ENCODE data around the gene SKI.

Gene SKI

DNA sequence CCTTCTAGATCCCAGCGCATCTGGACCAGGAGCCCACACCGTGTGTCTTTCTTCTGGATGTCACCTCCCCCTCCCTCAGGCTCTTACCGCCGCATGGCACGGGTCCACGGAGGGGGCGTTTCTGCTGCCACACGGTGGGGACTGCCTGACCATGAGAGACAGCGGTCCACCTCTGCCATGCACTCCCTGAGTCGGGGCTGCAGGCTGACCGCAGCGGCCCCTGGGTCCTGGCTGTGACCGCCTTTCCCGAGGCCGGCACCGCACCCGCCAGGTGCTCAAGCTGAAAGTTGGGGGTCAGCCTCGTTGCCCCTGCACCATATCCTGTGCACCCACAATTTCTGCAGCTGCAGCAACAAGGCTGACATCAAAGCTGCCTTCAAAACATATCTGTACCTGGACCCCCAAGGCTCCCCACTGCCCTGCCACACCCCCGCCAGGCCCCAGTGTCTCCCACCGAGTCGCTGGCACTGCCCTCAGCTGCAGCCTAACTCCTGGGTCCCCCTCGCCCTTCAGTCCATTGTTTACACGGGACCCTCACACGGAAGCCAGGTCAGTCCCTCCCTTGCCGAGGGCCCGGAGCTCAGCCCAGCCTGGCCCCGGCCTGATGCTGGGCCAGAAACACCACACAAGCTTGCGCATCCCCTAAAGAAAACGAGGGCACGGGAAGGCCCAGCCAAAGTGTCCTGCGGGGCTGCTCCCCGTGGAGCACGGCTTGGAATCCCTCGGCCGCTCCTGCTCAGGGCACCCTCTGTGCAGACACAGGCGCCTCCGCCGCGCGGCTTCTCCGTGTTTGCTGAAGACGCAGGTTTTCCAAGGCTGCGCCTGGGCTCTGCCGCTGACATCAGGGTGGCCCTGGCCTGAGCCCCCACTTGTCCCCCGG lies 111.3 kb downstream of the SKI start:
- DNase-seq (ENCODE audit: low read depth), result no peak

- no peak for DNase-seq (ENCODE audit: low read depth)
Measured at GRCh38 chr1:2340086-2340917, 112.2 kb downstream of the SKI start.

- no peak for DNase-seq (ENCODE audit: low read depth)
Measured at GRCh38 chr1:2340918-2341254, 112.8 kb downstream of the SKI start.

GRCh38 chr1:2341706-2342383 lies 113.7 kb downstream of the SKI start:
- DNase-seq (ENCODE audit: low read depth), result no peak

DNA sequence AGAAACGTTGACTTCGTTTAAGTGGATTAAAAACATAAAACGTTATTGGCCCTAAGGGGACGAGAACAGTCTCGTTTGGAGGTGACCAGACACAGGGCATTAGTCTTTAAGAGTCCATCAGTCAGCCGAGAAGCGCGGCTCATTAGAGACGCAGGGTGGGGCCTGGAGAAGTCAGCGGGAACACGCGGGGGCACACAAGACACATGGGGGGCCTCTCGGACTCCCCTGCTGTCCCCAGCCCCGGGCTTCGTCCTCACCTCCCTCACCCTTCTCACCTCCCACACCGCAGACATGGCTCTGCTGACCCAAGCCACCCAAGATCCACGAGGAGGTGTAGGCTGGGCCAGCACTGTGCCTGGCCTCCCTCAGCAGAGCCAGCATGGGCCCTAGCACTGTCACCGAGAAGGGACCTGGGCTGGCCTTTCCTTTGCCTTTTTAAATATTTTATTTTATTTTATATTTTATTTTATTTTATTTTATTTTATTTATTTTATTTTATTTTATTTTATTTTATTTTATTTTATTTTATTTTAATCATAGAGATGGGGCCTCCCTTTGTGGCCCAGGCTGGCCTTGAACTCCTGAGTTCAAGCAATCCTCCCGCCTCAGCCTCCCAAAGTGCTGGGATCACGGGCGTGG lies 114.4 kb downstream of the SKI start:
- no peak for DNase-seq (ENCODE audit: low read depth)

DNA sequence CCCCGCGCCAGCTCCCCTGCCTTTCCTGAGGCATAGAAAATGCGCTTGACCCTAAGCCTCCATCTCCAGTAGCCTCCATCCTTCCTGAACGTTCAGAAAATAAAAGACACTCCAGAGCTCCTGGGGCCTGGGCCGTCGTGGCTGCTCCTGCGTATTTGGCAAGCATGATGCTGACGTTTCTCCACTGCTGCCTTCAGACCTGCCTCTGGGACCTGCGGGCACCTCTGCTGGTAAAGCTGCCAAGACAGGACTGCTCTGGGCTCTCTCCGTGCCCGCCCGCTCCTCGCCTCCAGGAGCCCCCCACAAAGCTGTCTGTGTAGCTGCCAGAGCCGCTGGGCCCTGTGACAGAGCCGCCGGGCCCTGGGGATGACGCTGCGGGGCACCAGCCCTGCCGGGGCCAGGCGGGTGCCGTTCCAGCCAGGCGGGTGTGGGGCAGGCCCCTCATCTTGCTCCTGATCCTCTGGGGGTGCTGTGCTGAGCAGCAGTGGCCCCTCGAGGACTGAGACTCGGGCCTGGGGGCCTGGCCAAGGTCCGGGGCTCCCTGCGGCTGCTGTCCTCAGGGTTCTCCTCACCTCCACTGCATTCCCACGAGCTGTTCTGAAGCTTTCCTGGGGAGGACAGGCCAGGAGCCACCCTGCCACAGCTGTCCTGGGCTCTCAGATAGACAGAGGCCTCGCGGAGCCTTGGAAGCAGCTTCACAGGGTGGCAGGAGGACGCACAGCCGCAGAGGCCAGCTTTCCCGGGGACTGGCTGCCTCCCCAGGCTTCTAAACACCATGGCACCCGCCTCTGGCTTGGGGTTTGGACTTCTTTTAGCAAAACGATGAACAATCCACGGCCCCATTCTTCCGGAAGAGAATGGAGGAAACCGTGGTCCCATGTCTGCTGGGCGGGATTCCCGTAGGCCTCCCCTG lies 115.2 kb downstream of the SKI start:
- no peak for DNase-seq (ENCODE audit: low read depth)

DNA sequence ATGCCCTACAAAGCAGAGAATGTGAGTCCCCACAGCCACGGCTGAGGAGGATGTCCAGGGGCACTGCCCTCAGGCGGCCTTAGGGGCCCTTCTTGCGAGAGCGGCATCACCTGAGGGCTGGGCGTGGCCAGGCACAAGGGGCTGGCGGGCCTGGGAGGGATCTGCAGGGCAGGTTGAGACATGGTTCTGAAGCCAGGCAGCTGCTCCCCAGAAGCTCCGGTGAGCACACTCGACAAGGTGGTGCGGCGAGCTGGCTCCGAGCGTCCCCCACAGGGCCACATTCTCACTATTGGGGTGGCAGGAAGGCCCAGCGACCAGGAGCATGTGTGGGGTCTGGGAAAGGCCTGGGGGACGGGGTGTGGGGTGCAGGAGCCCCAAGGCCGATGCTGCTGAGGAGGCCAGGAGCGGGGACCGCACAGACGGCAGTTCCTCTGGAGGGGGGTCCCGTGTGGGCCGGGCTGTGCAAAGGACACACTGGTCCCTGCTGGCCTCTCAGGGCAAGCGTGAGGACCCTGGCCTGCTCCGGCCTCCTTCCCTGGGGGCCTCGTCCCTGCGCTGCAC lies 116.1 kb downstream of the SKI start:
- DNase-seq (ENCODE audit: low read depth), result no peak

DNA sequence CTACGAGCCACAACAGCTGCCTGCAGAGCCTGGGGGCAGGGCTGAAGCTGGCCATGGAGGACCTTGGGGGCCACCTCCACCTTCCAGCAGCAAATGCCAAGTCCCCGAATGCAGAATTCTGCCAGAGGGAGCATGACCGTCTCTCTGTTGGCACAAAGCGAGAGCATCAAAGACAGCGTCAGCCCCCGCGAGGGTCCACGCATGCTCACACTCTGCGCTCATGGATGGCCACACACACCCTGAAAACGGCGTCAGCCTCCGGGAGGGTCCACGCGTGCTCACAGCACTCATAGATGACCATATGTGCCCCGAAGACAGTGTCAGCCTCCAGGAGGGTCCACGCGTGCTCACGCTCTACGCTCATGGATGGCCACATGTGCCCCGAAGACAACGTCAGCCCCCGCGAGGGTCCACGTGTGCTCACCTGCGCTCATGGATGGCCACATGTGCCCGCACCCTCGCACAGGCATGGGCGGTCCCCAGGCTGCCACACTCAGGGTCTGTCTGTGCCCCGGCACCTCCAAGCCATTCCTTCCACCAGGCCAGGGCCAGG lies 116.7 kb downstream of the SKI start:
- no peak for DNase-seq (ENCODE audit: low read depth)

GRCh38 chr1:2345297-2346075 lies 117.4 kb downstream of the SKI start:
- DNase-seq (ENCODE audit: low read depth), result no peak

DNA sequence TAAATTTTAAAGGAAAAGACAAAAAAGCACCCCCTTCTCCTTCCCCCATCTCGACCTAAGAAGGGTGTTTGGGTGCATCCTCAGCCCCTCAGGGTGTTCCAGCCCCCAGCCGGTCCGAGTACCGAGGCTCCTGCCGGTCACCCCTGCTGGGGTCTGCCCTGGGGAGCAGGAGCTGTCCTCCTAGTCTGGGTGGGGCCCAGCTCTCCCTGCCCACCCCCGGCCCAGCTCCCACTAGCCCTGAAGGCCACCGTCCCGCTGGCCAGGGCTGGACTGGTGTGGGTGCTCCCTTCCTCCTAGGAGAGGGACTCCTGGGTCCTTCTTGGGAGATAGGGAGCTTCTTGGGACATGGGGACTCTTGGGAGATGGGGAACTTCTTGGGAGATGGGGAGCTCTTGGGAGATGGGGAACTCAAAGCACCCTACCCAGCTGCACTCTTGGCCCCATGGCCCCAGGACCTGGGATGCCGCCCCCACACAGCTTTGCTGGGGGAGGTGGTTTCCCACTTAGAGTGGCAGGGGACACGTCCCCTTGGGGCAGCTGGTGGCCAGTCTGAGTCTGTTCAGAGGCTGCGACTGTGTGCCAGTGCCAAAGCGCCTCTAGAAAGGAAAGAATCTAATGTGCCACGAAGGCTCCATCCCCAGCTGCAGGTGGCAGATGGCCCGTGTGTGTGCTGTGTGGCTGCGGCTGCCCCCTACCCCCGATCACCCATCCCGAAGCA lies 118.7 kb downstream of the SKI start:
- no peak for DNase-seq (ENCODE audit: low read depth)

GRCh38 chr1:2347409-2347785 lies 119.3 kb downstream of the SKI start:
- DNase-seq (ENCODE audit: low read depth), result no peak

- no peak for DNase-seq (ENCODE audit: low read depth)
Measured at GRCh38 chr1:2347896-2348295, 119.8 kb downstream of the SKI start.

DNA sequence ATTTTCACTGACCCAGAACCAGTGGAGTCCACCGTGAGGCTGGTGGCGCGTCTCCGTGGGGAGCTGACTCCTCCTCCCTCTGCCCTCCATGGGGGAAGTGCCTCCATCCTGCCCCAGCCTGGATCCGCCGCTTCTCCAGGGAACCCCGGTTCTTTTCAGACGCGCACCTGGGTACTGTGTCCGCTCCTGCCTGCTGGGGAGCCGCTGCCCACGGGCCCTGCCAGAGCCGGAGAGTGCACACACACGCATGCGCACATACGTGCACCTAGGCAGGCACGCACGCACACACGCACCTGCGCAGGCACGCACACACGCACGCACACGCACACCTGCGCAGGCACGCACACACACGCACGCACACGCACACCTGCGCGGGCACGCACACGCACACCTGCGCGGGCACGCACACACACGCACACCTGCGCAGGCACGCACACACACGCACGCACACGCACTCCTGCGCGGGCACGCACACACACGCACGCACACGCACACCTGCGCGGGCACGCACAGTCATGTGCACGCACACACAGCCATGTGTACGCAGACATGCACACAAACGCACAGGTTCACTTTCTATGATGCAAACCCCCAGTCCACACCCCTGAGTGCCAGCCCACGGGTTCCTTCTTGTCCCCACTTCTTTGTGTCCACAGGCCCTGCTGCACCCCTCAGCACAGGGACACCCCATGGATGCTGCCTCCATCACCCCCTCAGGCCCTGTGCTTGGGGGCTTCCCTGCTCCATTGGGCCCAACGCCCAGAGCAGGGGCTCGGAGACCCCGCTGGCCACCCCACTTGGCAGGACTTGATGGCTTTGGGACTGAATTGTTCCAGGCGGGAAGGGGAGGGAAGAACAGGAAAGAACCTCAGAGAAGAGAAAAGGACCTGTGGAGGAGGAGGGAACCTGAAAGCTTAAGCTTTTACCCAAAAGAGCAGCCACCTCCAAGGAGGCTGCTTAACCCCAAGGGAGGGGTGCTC lies 120.5 kb downstream of the SKI start:
- no peak for DNase-seq (ENCODE audit: low read depth)

- DNase-seq (ENCODE audit: low read depth), result no peak
Measured at GRCh38 chr1:2349806-2350205, 121.7 kb downstream of the SKI start.

DNA sequence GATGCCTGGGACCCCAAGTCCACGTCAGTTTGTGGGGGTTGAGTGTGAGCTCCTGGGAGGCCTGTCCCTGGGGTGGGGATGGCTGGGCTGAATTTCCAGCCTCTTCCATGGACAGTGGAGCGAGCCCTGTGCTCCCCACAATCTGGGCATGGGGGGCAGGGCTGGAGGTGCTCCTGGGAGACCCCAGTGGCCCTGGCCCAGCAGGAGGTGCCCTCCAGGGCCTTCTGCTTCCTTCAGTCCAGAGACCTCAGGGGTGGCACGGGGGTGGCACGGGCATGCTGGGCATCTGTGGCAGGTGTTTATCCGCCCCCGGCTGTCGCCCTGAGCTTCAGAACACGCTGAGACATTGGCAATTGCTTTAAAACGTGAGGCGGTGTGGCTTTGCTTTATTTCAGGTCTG lies 122.4 kb downstream of the SKI start:
- DNase-seq (ENCODE audit: low read depth), result no peak

GRCh38 chr1:2350911-2351655 lies 123.0 kb downstream of the SKI start:
- DNase-seq (ENCODE audit: low read depth), result no peak

GRCh38 chr1:2351723-2352122 lies 123.6 kb downstream of the SKI start:
- DNase-seq (ENCODE audit: low read depth), result no peak

Measured in activated T-helper 9 cell treated with anti-CD3 and anti-CD28 coated beads, Interleukin-2, amount 50 U/mL, for 16 hours (primary cell).